HepG2 (cell line): ENCODE data around the gene B3GALT5. TPM values are rescaled to one million over a fixed set of nuclear protein-coding genes. Genes with fewer than 3 reads are reported as not detected.
"Not testable (repeated sequence)": the region's sequence is repeated elsewhere in the genome, so short reads cannot be mapped to it uniquely, and the experiment has no call there.

Experiments used
- ATAC-seq: fragments of 200-7000 bp; cut with Tn5 transposase; 3 replicates; pipeline ENCODE4 v1.9.1; 2020; ENCODE audit warnings: mild to moderate bottlenecking, moderate library complexity
- BruUV-seq: library from RNA; stranded (reverse); fragments of 400-500 nt; replicated peaks from 2 replicates; lab custom pipeline; 2021; lab: Mats Ljungman, UMichigan
- CTCF ChIA-PET: fragments of 300-600 bp; formaldehyde crosslinking; extraction: SDS; loops from one replicate; lab custom pipeline; 2021; ENCODE audit warnings: low total read pairs, inconsistent platforms, low intra/inter-chr PET ratio; lab: Yijun Ruan, JAX
- POLR2A ChIA-PET: fragments of 350-600 bp; sonication (Branson Sonifier 250); formaldehyde crosslinking; loops from one replicate; lab custom pipeline; 2020; ENCODE audit warnings: antibody characterized with exemption, inconsistent platforms; lab: Yijun Ruan, JAX
- DNase-seq: peaks from one replicate; pipeline ENCODE4 v3.0.0-alpha.2; 2015; ENCODE audit warnings: low spot score
- FAIRE-seq: peaks from 3 replicates; lab custom pipeline; 2011; peaks lifted over from hg19 to GRCh38; lab: Jason Lieb, UNC
- H2AFZ ChIP-seq: one replicate; pipeline ENCODE4 v1.6.1; 2011; ENCODE audit warnings: low read length, inconsistent platforms
- H3K27ac ChIP-seq: fragments of 300-600 bp; 3 replicates; pipeline ENCODE4 v1.8.0; 2011; ENCODE audit warnings: mixed run types, mild to moderate bottlenecking, mixed read lengths, low read length, inconsistent platforms; ENCODE audit not compliant: insufficient read depth; ENCODE audit errors: extremely low read length
- H3K27me3 ChIP-seq, 2 experiments: fragments of 200-600 bp in 1 of 2; 2 replicates in 1 of 2; 3 replicates in 1 of 2; pipeline versions ENCODE4 v1.6.0 to v1.8.0; 2011; ENCODE audit warnings: low read length in 2 of 2, mild to moderate bottlenecking in 2 of 2, moderate library complexity in 2 of 2, inconsistent platforms in 1 of 2; ENCODE audit not compliant: insufficient read depth in 2 of 2, control insufficient read depth in 1 of 2
- H3K36me3 ChIP-seq, 2 experiments: fragments of 200-600 bp in 1 of 2; replicated peaks in 1 of 2; 2 replicates in 1 of 2; 3 replicates in 1 of 2; pipeline versions ENCODE4 v1.5.1 to v1.8.0; 2011; ENCODE audit warnings: low read length in 2 of 2, inconsistent platforms in 1 of 2; ENCODE audit not compliant: insufficient read depth in 2 of 2, control insufficient read depth in 1 of 2
- H3K4me1 ChIP-seq: 2 replicates; pipeline ENCODE4 v1.5.1; 2012; ENCODE audit warnings: low read length, inconsistent platforms; ENCODE audit not compliant: insufficient read depth
- H3K4me2 ChIP-seq: 2 replicates; pipeline ENCODE4 v1.6.0; 2011; ENCODE audit warnings: low read depth, low read length, inconsistent platforms
- H3K4me3 ChIP-seq, 3 experiments: fragments of 200-600 bp in 1 of 3; sonication (generic), shearing (Covaris generic) in 1 of 3; replicated peaks in 1 of 3; 2 replicates each; pipeline ENCODE4 v1.5.1; 2011 to 2016; ENCODE audit warnings: low read length in 3 of 3, inconsistent platforms in 2 of 3, low read depth in 2 of 3, mild to moderate bottlenecking in 2 of 3, control low read depth in 1 of 3, mixed read lengths in 1 of 3; ENCODE audit not compliant: insufficient read depth in 1 of 3
- H3K79me2 ChIP-seq: one replicate; pipeline ENCODE4 v1.6.1; 2011; ENCODE audit warnings: low read length, inconsistent platforms; ENCODE audit not compliant: insufficient read depth
- H3K9ac ChIP-seq: 2 replicates; pipeline ENCODE4 v1.6.0; 2011; ENCODE audit warnings: mild to moderate bottlenecking, low read depth, low read length, inconsistent platforms; ENCODE audit not compliant: insufficient read depth
- H3K9me3 ChIP-seq: 2 replicates; pipeline ENCODE4 v1.5.1; 2012; ENCODE audit warnings: mild to moderate bottlenecking, low read length
- H4K20me1 ChIP-seq: 2 replicates; pipeline ENCODE4 v1.6.0; 2011; ENCODE audit warnings: inconsistent platforms, mild to moderate bottlenecking, low read length, moderate library complexity; ENCODE audit not compliant: insufficient read depth
- CREM ChIP-seq, 2 experiments: sonication (generic) in 1 of 2; formaldehyde crosslinking in 1 of 2; IDR thresholded peaks; 2 replicates each; pipeline versions ENCODE4 v1.4.0 to v1.6.1; 2016 to 2020; ENCODE audit warnings: antibody characterized with exemption in 1 of 2, mild to moderate bottlenecking in 1 of 2, missing genetic modification reagents in 1 of 2
- DMTF1 ChIP-seq: sonication (generic); formaldehyde crosslinking; IDR thresholded peaks from 2 replicates; pipeline ENCODE4 v1.4.0; 2020; ENCODE audit warnings: mild to moderate bottlenecking, missing genetic modification reagents
- HNRNPK ChIP-seq: fragments of 200-400 bp; formaldehyde crosslinking; IDR thresholded peaks from 2 replicates; pipeline ENCODE4 v1.6.1; 2018; ENCODE audit warnings: low read length, low read depth, moderate library complexity, mild to moderate bottlenecking; ENCODE audit not compliant: poor library complexity, severe bottlenecking
- IKZF4 ChIP-seq: sonication (generic); formaldehyde crosslinking; IDR thresholded peaks from 2 replicates; pipeline ENCODE4 v1.5.1; 2020; ENCODE audit warnings: borderline replicate concordance, mild to moderate bottlenecking, low read depth, missing genetic modification reagents; ENCODE audit errors: not compliant biosample characterization
- KDM4B ChIP-seq: sonication (generic); formaldehyde crosslinking; IDR thresholded peaks from 2 replicates; pipeline ENCODE4 v1.4.0; 2020; ENCODE audit warnings: missing genetic modification reagents
- MBD4 ChIP-seq: IDR thresholded peaks from 2 replicates; pipeline ENCODE4 v1.6.1; 2012; ENCODE audit warnings: low read length, inconsistent platforms, borderline replicate concordance
- NR3C1 ChIP-seq: sonication (generic); formaldehyde crosslinking; IDR thresholded peaks from 2 replicates; pipeline ENCODE4 v1.4.0; 2020; ENCODE audit warnings: missing genetic modification reagents
- PAWR ChIP-seq: sonication (generic); formaldehyde crosslinking; IDR thresholded peaks from 2 replicates; pipeline ENCODE4 v1.4.0; 2020; ENCODE audit warnings: missing genetic modification reagents, mild to moderate bottlenecking, borderline replicate concordance
- PCBP1 ChIP-seq: fragments of 200-400 bp; formaldehyde crosslinking; IDR thresholded peaks from 2 replicates; pipeline ENCODE4 v1.6.1; 2017; ENCODE audit warnings: mild to moderate bottlenecking, low read depth, low read length, borderline replicate concordance
- SATB2 ChIP-seq: sonication (generic); formaldehyde crosslinking; IDR thresholded peaks from 2 replicates; pipeline ENCODE4 v1.5.0; 2020; ENCODE audit warnings: missing genetic modification reagents
- ZBTB7B ChIP-seq: sonication (generic); formaldehyde crosslinking; IDR thresholded peaks from 2 replicates; pipeline ENCODE4 v1.4.0; 2020; ENCODE audit warnings: missing genetic modification reagents
- ZNF143 ChIP-seq: sonication (generic); formaldehyde crosslinking; IDR thresholded peaks from 2 replicates; pipeline ENCODE4 v1.4.0; 2020; ENCODE audit warnings: missing genetic modification reagents
- ZNF276 ChIP-seq: sonication (generic); formaldehyde crosslinking; IDR thresholded peaks from 2 replicates; pipeline ENCODE4 v1.4.0; 2020; ENCODE audit warnings: mild to moderate bottlenecking, low read depth, missing genetic modification reagents
- ZNF615 ChIP-seq: sonication (generic); formaldehyde crosslinking; IDR thresholded peaks from 2 replicates; pipeline ENCODE4 v1.5.0; 2020; ENCODE audit warnings: mild to moderate bottlenecking, missing genetic modification reagents, borderline replicate concordance
- ZNF616 ChIP-seq: sonication (generic); formaldehyde crosslinking; IDR thresholded peaks from 2 replicates; pipeline ENCODE4 v1.5.0; 2020; ENCODE audit warnings: low read depth, mild to moderate bottlenecking, missing genetic modification reagents
- WGBS: methylation state at CpG from one replicate; pipeline ENCODE4 v1.1.6; 2017; ENCODE audit warnings: low lambda C conversion rate; 5-methylcytosine and 5-hydroxymethylcytosine counted together
- in situ Hi-C: cut with HindIII; loops from 2 replicates; pipeline ENCODE4 v1.10.0; 2017; ENCODE audit warnings: low pct_unique_long_range_greater_than_20kb; ENCODE audit not compliant: extremely low pct_ligation_motif_present
- intact Hi-C: fragments of 100-400 bp; cut with micrococcal nuclease; formaldehyde crosslinking; loops from one replicate; pipeline ENCODE4 v1.10.0; 2022; ENCODE audit not compliant: unreplicated experiment
- polyA plus RNA-seq, 8 experiments: library from polyadenylated mRNA; depleted of rRNA in 3 of 8; stranded (reverse) in 7 of 8; unstranded in 1 of 8; fragments of >200 nt; fragmentation: Illumina TruSeq in 4 of 8; extraction: Trizol in 4 of 8; gene quantifications; 2 replicates each; pipeline versions ENCODE4 v1.2.1 to v1.2.3, GENCODE V29; 2011 to 2016; ENCODE audit warnings: low read depth in 4 of 8, missing spikeins in 1 of 8, mixed read lengths in 1 of 8; ENCODE audit not compliant: insufficient read depth in 1 of 8
- total RNA-seq, 5 experiments: library from RNA; depleted of rRNA; stranded (reverse); fragments of >200 nt; fragmentation: Illumina TruSeq; extraction: Trizol; gene quantifications; 2 replicates each; pipeline ENCODE4 v1.2.3, GENCODE V29; 2016; ENCODE audit warnings: low read depth in 1 of 5

B3GALT5 gene
- total and polyA plus RNA-seq, 2 of the 13 experiments (the other 11 are each of a cell fraction or from before 2014, with no cell fraction given): 0.02 to 0.03 TPM

- H2AFZ ChIP-seq, DNase-seq, H3K4me3 ChIP-seq, H3K4me2 ChIP-seq, H3K79me2 ChIP-seq, BruUV-seq, FAIRE-seq, H3K36me3 ChIP-seq, CTCF ChIA-PET, POLR2A ChIA-PET, H4K20me1 ChIP-seq, H3K27ac ChIP-seq, H3K9me3 ChIP-seq, in situ Hi-C loops, H3K4me1 ChIP-seq, H3K9ac ChIP-seq, ATAC-seq, H3K27me3 ChIP-seq, intact Hi-C loops: not testable (repeated sequence)
- TF ChIP-seq PCBP1 (0 out of 2 replicates have a peak, but pooled peaks have one; percentile 55), HNRNPK (peak; percentile 98)
- WGBS: 3% methylated on average over 2 of the region's 2 CpGs
Observed at GRCh38 chr21:39583586-39583985, 29.2 kb upstream of the B3GALT5 start.

- Histone ChIP-seq H4K20me1 (no peaks in the 10 kb centered on the region), H3K9me3 (no peaks in the 10 kb centered on the region), H3K27me3 (no peaks in the 10 kb centered on the region; a peak in 1 of 5 replicates), H3K4me1 (no peaks in the 10 kb centered on the region), H3K27ac (no peak overlapping the region), H3K4me3 (no peak overlapping the region), H3K79me2 (no peaks in the 10 kb centered on the region), H2AFZ (no peak overlapping the region), H3K4me2 (no peak overlapping the region), H3K36me3 (no peaks in the 10 kb centered on the region), H3K9ac (no peak overlapping the region)
- CTCF ChIA-PET: no interaction called here
- DNase-seq (no peak), FAIRE-seq (no peak), ATAC-seq (no peak)
- POLR2A ChIA-PET: no interaction called here
- in situ Hi-C loops: no loop called here
- intact Hi-C loops: no loop called here
- no TSS peak for BruUV-seq
- WGBS: 1% methylated on average over 4 of the region's 4 CpGs
- TF ChIP-seq ZNF276: no peak
- TF ChIP-seq CREM (IDR thresholded peaks at IDR 0.05): no peak
- no peak for TF ChIP-seq CREM (CRISPR knock-in tag; IDR thresholded peaks at IDR 0.05)
- TF ChIP-seq SATB2: no peak
- TF ChIP-seq DMTF1 (CRISPR knock-in tag): no peak
- no peak for TF ChIP-seq NR3C1
- no peak for TF ChIP-seq KDM4B (CRISPR knock-in tag)
- no peak for TF ChIP-seq PAWR (CRISPR knock-in tag)
- TF ChIP-seq MBD4: no peak
- TF ChIP-seq ZBTB7B (CRISPR knock-in tag): no peak
- TF ChIP-seq ZNF616 (CRISPR knock-in tag): no peak
- no peak for TF ChIP-seq IKZF4
- no peak for TF ChIP-seq ZNF615 (CRISPR knock-in tag)
- no peak for TF ChIP-seq ZNF143 (CRISPR knock-in tag)
Observed at GRCh38 chr21:39587376-39587775, 25.4 kb upstream of the B3GALT5 start.
